ENCODE measurements around the gene PIK3R3.

- no peak for TF ChIP-seq CTCF (optimal IDR thresholded peaks at IDR 0.05 in 1 of 3, IDR thresholded peaks at IDR 0.05 in 1 of 3, conservative IDR thresholded peaks at IDR 0.05 in 1 of 3; ENCODE audit: extremely low read depth in 1 of 3, insufficient read depth in 2 of 3, low read length in 3 of 3)
- TF ChIP-seq EZH2 (IDR thresholded peaks at IDR 0.05; ENCODE audit: low read length): no peak
Measured at GRCh38 chr1:46083579-46083978, 48.9 kb downstream of the PIK3R3 start.

Measured in keratinocyte (primary cell).